Neural progenitor cell (in vitro differentiated cells): ENCODE measurements around the gene R3HCC1L. TPM values are rescaled to one million over a fixed set of nuclear protein-coding genes. Genes with fewer than 3 reads are reported as not detected.

ENCODE experiments used
- DNase-seq: peaks from one replicate; pipeline ENCODE4 v3.0.0-alpha.2; 2016; ENCODE audit warnings: low spot score
- H2AFZ ChIP-seq: fragments of 200-600 bp; sonication (generic); replicated peaks from 2 replicates; pipeline ENCODE4 v1.6.1; 2016; ENCODE audit warnings: antibody characterized with exemption
- H3F3A ChIP-seq: fragments of 200-600 bp; sonication (generic); 2 replicates; pipeline ENCODE4 v1.6.1; 2016; ENCODE audit warnings: antibody characterized with exemption, low read depth
- H3K27ac ChIP-seq: fragments of 200-600 bp; sonication (generic); 2 replicates; pipeline ENCODE4 v1.5.1; 2016; ENCODE audit warnings: mild to moderate bottlenecking
- H3K27me3 ChIP-seq: fragments of 200-600 bp; sonication (generic); 2 replicates; pipeline ENCODE4 v1.6.1; 2016; ENCODE audit warnings: mild to moderate bottlenecking, moderate library complexity
- H3K36me3 ChIP-seq: fragments of 200-600 bp; sonication (generic); 2 replicates; pipeline ENCODE4 v1.5.1; 2016
- H3K4me1 ChIP-seq: fragments of 200-600 bp; sonication (generic); 2 replicates; pipeline ENCODE4 v1.6.1; 2016; ENCODE audit warnings: mixed run types
- H3K4me2 ChIP-seq: fragments of 200-600 bp; sonication (generic); 2 replicates; pipeline ENCODE4 v1.6.1; 2016
- H3K4me3 ChIP-seq: fragments of 200-600 bp; sonication (generic); 2 replicates; pipeline ENCODE4 v1.5.1; 2016
- H3K79me2 ChIP-seq: fragments of 200-600 bp; sonication (generic); 2 replicates; pipeline ENCODE4 v1.6.1; 2016; ENCODE audit warnings: low read depth
- H3K9ac ChIP-seq: fragments of 200-600 bp; sonication (generic); 2 replicates; pipeline ENCODE4 v1.6.1; 2016
- H3K9me3 ChIP-seq: fragments of 200-600 bp; sonication (generic); 2 replicates; pipeline ENCODE4 v1.5.1; 2016; ENCODE audit warnings: low read depth
- H4K20me1 ChIP-seq: fragments of 200-600 bp; sonication (generic); 2 replicates; pipeline ENCODE4 v1.6.1; 2016; ENCODE audit warnings: low read depth
- H3K27ac Mint-ChIP-seq: 3 replicates; pipeline ENCODE4 v1.8.0; 2021; ENCODE audit warnings: mixed read lengths
- H3K27me3 Mint-ChIP-seq: 2 replicates; pipeline ENCODE4 v1.8.0; 2022; ENCODE audit warnings: low read depth, mild to moderate bottlenecking, inconsistent platforms, moderate library complexity, mixed read lengths; ENCODE audit not compliant: insufficient read depth
- H3K36me3 Mint-ChIP-seq: 3 replicates; pipeline ENCODE4 v1.8.0; 2021; ENCODE audit warnings: mixed read lengths
- H3K4me1 Mint-ChIP-seq: 3 replicates; pipeline ENCODE4 v1.8.0; 2021; ENCODE audit warnings: mixed read lengths
- H3K4me3 Mint-ChIP-seq: 3 replicates; pipeline ENCODE4 v1.8.0; 2021; ENCODE audit warnings: mild to moderate bottlenecking, moderate library complexity, mixed read lengths
- H3K9me3 Mint-ChIP-seq: 3 replicates; pipeline ENCODE4 v1.8.0; 2020; ENCODE audit warnings: mixed read lengths
- CTCF ChIP-seq: fragments of 200-600 bp; sonication (generic); IDR thresholded peaks from 2 replicates; pipeline ENCODE4 v1.5.1; 2017; ENCODE audit warnings: antibody characterized with exemption, mild to moderate bottlenecking
- EZH2 ChIP-seq: fragments of 200-600 bp; sonication (generic); IDR thresholded peaks from 2 replicates; pipeline ENCODE4 v1.6.1; 2017; ENCODE audit warnings: antibody characterized with exemption, mild to moderate bottlenecking, moderate library complexity
- EZH2phosphoT487 ChIP-seq: fragments of 200-600 bp; sonication (generic); IDR thresholded peaks from 2 replicates; pipeline ENCODE4 v1.6.1; 2017; ENCODE audit warnings: antibody characterized with exemption
- total RNA-seq: library from RNA; depleted of rRNA; stranded (reverse); fragments of >200 nt; gene quantifications from 2 replicates; pipeline ENCODE4 v1.2.3, GENCODE V29; 2015; ENCODE audit warnings: low replicate concordance

The R3HCC1L gene
- total RNA-seq, 1 donor from 2014 or later = 26.8 TPM

- peaks cover 11% of the 10 kb centered on the region for H3K4me1 ChIP-seq
- H3K27ac ChIP-seq = no peak overlapping the region
- no peak overlapping the region for H3K4me3 ChIP-seq
- Mint-ChIP-seq H3K27me3 (peaks cover 2% of the 10 kb centered on the region), H3K9me3 (no peaks in the 10 kb centered on the region), H3K4me3 (no peak overlapping the region), H3K36me3 (no peaks in the 10 kb centered on the region), H3K4me1 (peaks cover 8% of the 10 kb centered on the region), H3K27ac (no peak overlapping the region)
- no peaks in the 10 kb centered on the region for H4K20me1 ChIP-seq
- no peak overlapping the region for H3K9ac ChIP-seq
- H3K36me3 ChIP-seq = no peaks in the 10 kb centered on the region
- H3K4me2 ChIP-seq = no peak overlapping the region
- H3K27me3 ChIP-seq = no peaks in the 10 kb centered on the region
- DNase-seq = no peak
- H3F3A ChIP-seq = no peaks in the 10 kb centered on the region
- no peak for TF ChIP-seq EZH2phosphoT487
- no peak for TF ChIP-seq CTCF
- TF ChIP-seq EZH2 = no peak
- H3K9me3 ChIP-seq = no peaks in the 10 kb centered on the region
- H3K79me2 ChIP-seq = no peaks in the 10 kb centered on the region
- H2AFZ ChIP-seq = no peak overlapping the region
Measured at GRCh38 chr10:98261436-98262277, 127.2 kb downstream of the R3HCC1L start.

- H3K4me2 ChIP-seq = no peak overlapping the region
- peaks cover 3% of the 10 kb centered on the region for H3K27me3 ChIP-seq
- H3K9me3 ChIP-seq = no peaks in the 10 kb centered on the region
- H2AFZ ChIP-seq = no peak overlapping the region
- no peak overlapping the region for H3K27ac Mint-ChIP-seq
- no peak overlapping the region for H3K4me3 Mint-ChIP-seq
- H3K4me3 ChIP-seq = no peak overlapping the region
- H3K27ac ChIP-seq = no peak overlapping the region
- no peaks in the 10 kb centered on the region for H3K36me3 Mint-ChIP-seq
- TF ChIP-seq EZH2phosphoT487 (no peak), EZH2 (no peak), CTCF (peak; percentile 35)
- H3K9ac ChIP-seq = no peak overlapping the region
- no peaks in the 10 kb centered on the region for H4K20me1 ChIP-seq
- peaks cover 12% of the 10 kb centered on the region for H3K4me1 Mint-ChIP-seq
- no peak for DNase-seq
- no peaks in the 10 kb centered on the region for H3K9me3 Mint-ChIP-seq
- peaks cover 13% of the 10 kb centered on the region for H3K4me1 ChIP-seq
- no peaks in the 10 kb centered on the region for H3K36me3 ChIP-seq
- peaks cover 6% of the 10 kb centered on the region for H3F3A ChIP-seq
- H3K79me2 ChIP-seq = no peaks in the 10 kb centered on the region
- peaks cover 2% of the 10 kb centered on the region for H3K27me3 Mint-ChIP-seq
Measured at GRCh38 chr10:98262571-98262970, 128.1 kb downstream of the R3HCC1L start.

- peaks cover 2% of the 10 kb centered on the region for H3K27me3 Mint-ChIP-seq
- Histone ChIP-seq H2AFZ (no peak overlapping the region), H3K4me2 (no peak overlapping the region), H3K4me1 (peaks cover 17% of the 10 kb centered on the region), H3K36me3 (no peaks in the 10 kb centered on the region), H3K9me3 (no peaks in the 10 kb centered on the region), H3K79me2 (no peaks in the 10 kb centered on the region), H3K4me3 (no peak overlapping the region), H3K27ac (no peak overlapping the region), H3K27me3 (peaks cover 6% of the 10 kb centered on the region), H4K20me1 (no peaks in the 10 kb centered on the region), H3K9ac (no peak overlapping the region), H3F3A (peaks cover 10% of the 10 kb centered on the region)
- no peak for TF ChIP-seq EZH2
- no peak for TF ChIP-seq CTCF
- no peak for TF ChIP-seq EZH2phosphoT487
- no peak overlapping the region for H3K4me3 Mint-ChIP-seq
- no peak overlapping the region for H3K27ac Mint-ChIP-seq
- no peaks in the 10 kb centered on the region for H3K36me3 Mint-ChIP-seq
- H3K4me1 Mint-ChIP-seq = peaks cover 16% of the 10 kb centered on the region
- no peak for DNase-seq
- no peaks in the 10 kb centered on the region for H3K9me3 Mint-ChIP-seq
Measured at GRCh38 chr10:98263088-98263487, 128.6 kb downstream of the R3HCC1L start.
